ENCODE measurements around the gene SLC9A3. TPM values are rescaled to one million over a fixed set of nuclear protein-coding genes. Genes with fewer than 3 reads are reported as not detected.
A peak's percentile ranks its signal among the peaks of the same experiment; 100 is the strongest.

SLC9A3 gene
- total and polyA plus RNA-seq, 3 experiments from 2014 or later: 2.4 to 2.6 (median 2.5) TPM

GRCh38 chr5:522899-523440, 1.3 kb downstream of the SLC9A3 start:
- ChIA-PET POLR2A (no interaction called here), CTCF (no interaction called here)
- no peak for DNase-seq
- H3K27me3 Mint-ChIP-seq: peaks cover 34 to 62% of the 10 kb centered on the region in 2 donors
- no peaks in the 10 kb centered on the region for H3K36me3 Mint-ChIP-seq
- H3K27ac Mint-ChIP-seq: no peak overlapping the region
- H3K9me3 Mint-ChIP-seq: peaks cover 0 to under 1% (median 0%) of the 10 kb centered on the region in 5 donors
- Histone ChIP-seq H3K4me3 (ENCODE audit: low read length) (no peak overlapping the region), H3K36me3 (ENCODE audit: insufficient read depth, low read length) (no peaks in the 10 kb centered on the region), H3K27me3 (ENCODE audit: insufficient read depth, low read length, poor library complexity, severe bottlenecking) (peaks cover 28% of the 10 kb centered on the region), H3K27ac (ENCODE audit: low read depth, low read length) (no peak overlapping the region), H3K9me3 (ENCODE audit: low read length) (no peaks in the 10 kb centered on the region), H3K4me1 (ENCODE audit: insufficient read depth, low read length) (peaks cover 8% of the 10 kb centered on the region)
- peaks cover 16 to 33% (median 19%) of the 10 kb centered on the region in 3 donors for H3K4me1 Mint-ChIP-seq
- peak overlapping the region in 2 of 7 donors; percentile 12 to 36 for H3K4me3 Mint-ChIP-seq

DNA sequence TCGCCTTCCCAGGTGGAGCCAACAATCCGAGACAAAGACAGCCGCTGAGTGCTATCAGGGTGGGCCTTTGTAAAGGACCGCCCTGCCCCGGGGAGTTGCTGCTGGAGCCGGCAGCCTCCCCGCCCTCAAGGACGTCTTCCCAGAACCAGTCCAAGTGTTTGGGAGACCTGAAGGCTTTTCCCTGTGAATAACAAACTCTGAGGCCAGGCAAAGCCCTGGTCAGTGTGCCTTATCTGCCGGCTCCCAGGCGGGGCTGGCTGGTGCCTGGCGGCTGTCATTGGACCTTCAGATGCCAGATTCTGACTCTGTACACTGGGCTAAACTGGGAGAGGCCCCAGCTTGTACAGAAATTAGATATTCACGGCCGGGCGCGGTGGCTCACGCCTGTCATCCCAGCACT, 2.1 kb downstream of the SLC9A3 start:
- CTCF ChIA-PET: no interaction called here

GRCh38 chr5:521680-522079, 2.6 kb downstream of the SLC9A3 start:
- no peak for DNase-seq
- no peaks in the 10 kb centered on the region for H3K4me1 ChIP-seq (ENCODE audit: insufficient read depth, low read length)
- peaks cover 0 to 2% (median 0%) of the 10 kb centered on the region in 5 donors for H3K9me3 Mint-ChIP-seq
- no peaks in the 10 kb centered on the region for H3K36me3 ChIP-seq (ENCODE audit: insufficient read depth, low read length)
- H3K36me3 Mint-ChIP-seq: peaks cover 0 to 2% (median 0%) of the 10 kb centered on the region in 3 donors
- H3K4me1 Mint-ChIP-seq: peaks cover 7 to 23% (median 10%) of the 10 kb centered on the region in 3 donors
- ChIA-PET CTCF (no interaction called here), POLR2A (no interaction called here)
- H3K4me3 ChIP-seq (ENCODE audit: low read length): no peak overlapping the region
- H3K27ac ChIP-seq (ENCODE audit: low read depth, low read length): no peak overlapping the region
- no peak overlapping the region for H3K4me3 Mint-ChIP-seq
- H3K27ac Mint-ChIP-seq: no peak overlapping the region
- no peaks in the 10 kb centered on the region for H3K9me3 ChIP-seq (ENCODE audit: low read length)
- H3K27me3 ChIP-seq (ENCODE audit: insufficient read depth, low read length, poor library complexity, severe bottlenecking): peaks cover 18% of the 10 kb centered on the region
- H3K27me3 Mint-ChIP-seq: peaks cover 36 to 64% of the 10 kb centered on the region in 2 donors

More for the DNA sequence above, 2.1 kb downstream of the SLC9A3 start:
- DNase-seq: no peak
- Mint-ChIP-seq H3K36me3 (peaks cover 0 to under 1% (median 0%) of the 10 kb centered on the region in 3 donors), H3K4me1 (peaks cover 10 to 26% (median 14%) of the 10 kb centered on the region in 3 donors), H3K27ac (no peak overlapping the region), H3K9me3 (peaks cover 0 to 2% (median 0%) of the 10 kb centered on the region in 5 donors), H3K27me3 (peaks cover 34 to 63% of the 10 kb centered on the region in 2 donors), H3K4me3 (no peak overlapping the region)
- Histone ChIP-seq H3K27me3 (ENCODE audit: insufficient read depth, low read length, poor library complexity, severe bottlenecking) (peaks cover 22% of the 10 kb centered on the region), H3K27ac (ENCODE audit: low read depth, low read length) (no peak overlapping the region), H3K9me3 (ENCODE audit: low read length) (no peaks in the 10 kb centered on the region), H3K36me3 (ENCODE audit: insufficient read depth, low read length) (no peaks in the 10 kb centered on the region), H3K4me3 (ENCODE audit: low read length) (no peak overlapping the region), H3K4me1 (ENCODE audit: insufficient read depth, low read length) (peaks cover 4% of the 10 kb centered on the region)
- POLR2A ChIA-PET: no interaction called here

GRCh38 chr5:520850-521226, 3.4 kb downstream of the SLC9A3 start:
- Histone ChIP-seq H3K4me3 (ENCODE audit: low read length) (no peak overlapping the region), H3K27me3 (ENCODE audit: insufficient read depth, low read length, poor library complexity, severe bottlenecking) (peaks cover 10% of the 10 kb centered on the region), H3K9me3 (ENCODE audit: low read length) (no peaks in the 10 kb centered on the region), H3K27ac (ENCODE audit: low read depth, low read length) (no peak overlapping the region), H3K4me1 (ENCODE audit: insufficient read depth, low read length) (no peaks in the 10 kb centered on the region), H3K36me3 (ENCODE audit: insufficient read depth, low read length) (no peaks in the 10 kb centered on the region)
- H3K4me1 Mint-ChIP-seq: peaks cover 7 to 20% (median 10%) of the 10 kb centered on the region in 3 donors
- H3K27me3 Mint-ChIP-seq: peaks cover 33 to 65% of the 10 kb centered on the region in 2 donors
- H3K36me3 Mint-ChIP-seq: peaks cover 0 to 2% (median 0%) of the 10 kb centered on the region in 3 donors
- ChIA-PET POLR2A (no interaction called here), CTCF (no interaction called here)
- DNase-seq: no peak
- H3K9me3 Mint-ChIP-seq: peaks cover 0 to 2% (median 0%) of the 10 kb centered on the region in 5 donors
- H3K4me3 Mint-ChIP-seq: no peak overlapping the region
- H3K27ac Mint-ChIP-seq: no peak overlapping the region

- H3K9me3 ChIP-seq (ENCODE audit: low read length): no peaks in the 10 kb centered on the region
- H3K4me1 ChIP-seq (ENCODE audit: insufficient read depth, low read length): no peaks in the 10 kb centered on the region
- Mint-ChIP-seq H3K27me3 (peaks cover 28 to 62% of the 10 kb centered on the region in 2 donors), H3K36me3 (peaks cover 0 to 2% (median 0%) of the 10 kb centered on the region in 3 donors), H3K4me3 (no peak overlapping the region), H3K9me3 (peaks cover 0 to 2% (median 0%) of the 10 kb centered on the region in 5 donors), H3K27ac (no peak overlapping the region), H3K4me1 (peaks cover 6 to 15% (median 10%) of the 10 kb centered on the region in 3 donors)
- H3K36me3 ChIP-seq (ENCODE audit: insufficient read depth, low read length): no peaks in the 10 kb centered on the region
- H3K4me3 ChIP-seq (ENCODE audit: low read length): no peak overlapping the region
- no peak overlapping the region for H3K27ac ChIP-seq (ENCODE audit: low read depth, low read length)
- ChIA-PET POLR2A (no interaction called here), CTCF (no interaction called here)
- no peak for DNase-seq
- H3K27me3 ChIP-seq (ENCODE audit: insufficient read depth, low read length, poor library complexity, severe bottlenecking): peaks cover 5% of the 10 kb centered on the region
Measured at GRCh38 chr5:520196-520849, 3.9 kb downstream of the SLC9A3 start.

GRCh38 chr5:518721-519120, 5.5 kb downstream of the SLC9A3 start:
- H3K27me3 Mint-ChIP-seq: peaks cover 27 to 58% of the 10 kb centered on the region in 2 donors
- CTCF ChIA-PET: no interaction called here
- DNase-seq: no peak
- Histone ChIP-seq H3K4me1 (ENCODE audit: insufficient read depth, low read length) (no peaks in the 10 kb centered on the region), H3K9me3 (ENCODE audit: low read length) (no peaks in the 10 kb centered on the region), H3K27ac (ENCODE audit: low read depth, low read length) (no peak overlapping the region), H3K27me3 (ENCODE audit: insufficient read depth, low read length, poor library complexity, severe bottlenecking) (no peaks in the 10 kb centered on the region), H3K36me3 (ENCODE audit: insufficient read depth, low read length) (no peaks in the 10 kb centered on the region), H3K4me3 (ENCODE audit: low read length) (no peak overlapping the region)
- POLR2A ChIA-PET: no interaction called here
- peaks cover 0 to 2% (median 0%) of the 10 kb centered on the region in 5 donors for H3K9me3 Mint-ChIP-seq
- peaks cover 2 to 9% (median 5%) of the 10 kb centered on the region in 3 donors for H3K4me1 Mint-ChIP-seq
- peak overlapping the region in 1 of 8 donors; percentile 29 for H3K27ac Mint-ChIP-seq
- H3K36me3 Mint-ChIP-seq: peaks cover 0 to 2% (median 0%) of the 10 kb centered on the region in 3 donors
- no peak overlapping the region for H3K4me3 Mint-ChIP-seq

DNA sequence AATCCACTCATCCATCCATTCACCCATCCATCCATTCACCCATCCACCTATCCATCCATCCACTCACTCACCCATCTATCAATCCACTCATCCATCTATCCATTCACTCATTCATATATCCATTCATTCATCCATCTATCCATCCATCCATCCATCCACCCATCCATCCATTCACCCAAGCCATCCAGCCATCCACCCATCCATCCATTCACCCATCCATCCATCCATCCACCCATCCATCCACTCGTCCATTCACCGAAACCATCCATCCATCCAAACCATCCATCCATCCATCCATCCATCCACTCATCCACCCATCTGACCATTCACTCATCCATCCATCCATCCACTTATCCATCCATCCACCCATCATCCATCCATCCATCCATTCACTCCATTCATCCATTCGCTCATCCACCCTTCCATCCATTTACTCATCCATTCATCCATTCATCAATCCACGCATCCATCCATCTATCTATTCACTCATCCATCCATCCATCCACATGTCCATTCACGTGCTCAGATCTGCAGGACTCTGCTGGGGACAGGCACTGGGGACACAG, 6.6 kb downstream of the SLC9A3 start:
- Mint-ChIP-seq H3K4me1 (no peaks in the 10 kb centered on the region), H3K4me3 (no peak overlapping the region), H3K27ac (no peak overlapping the region), H3K27me3 (peaks cover 22 to 47% of the 10 kb centered on the region in 2 donors), H3K36me3 (peaks cover 0 to 2% (median 0%) of the 10 kb centered on the region in 3 donors), H3K9me3 (peaks cover 0 to 2% (median 0%) of the 10 kb centered on the region in 5 donors)
- Histone ChIP-seq H3K27ac (ENCODE audit: low read depth, low read length) (no peak overlapping the region), H3K36me3 (ENCODE audit: insufficient read depth, low read length) (no peaks in the 10 kb centered on the region), H3K9me3 (ENCODE audit: low read length) (no peaks in the 10 kb centered on the region), H3K27me3 (ENCODE audit: insufficient read depth, low read length, poor library complexity, severe bottlenecking) (no peaks in the 10 kb centered on the region), H3K4me3 (ENCODE audit: low read length) (no peak overlapping the region), H3K4me1 (ENCODE audit: insufficient read depth, low read length) (no peaks in the 10 kb centered on the region)
- no peak for DNase-seq
- CTCF ChIA-PET: no interaction called here
- POLR2A ChIA-PET: no interaction called here

- no peaks in the 10 kb centered on the region for H3K36me3 ChIP-seq (ENCODE audit: insufficient read depth, low read length)
- no peaks in the 10 kb centered on the region for H3K27me3 ChIP-seq (ENCODE audit: insufficient read depth, low read length, poor library complexity, severe bottlenecking)
- no peaks in the 10 kb centered on the region for H3K4me1 ChIP-seq (ENCODE audit: insufficient read depth, low read length)
- H3K36me3 Mint-ChIP-seq: peaks cover 0 to 2% (median 0%) of the 10 kb centered on the region in 3 donors
- no peaks in the 10 kb centered on the region for H3K9me3 ChIP-seq (ENCODE audit: low read length)
- no peaks in the 10 kb centered on the region for H3K4me1 Mint-ChIP-seq
- no peak overlapping the region for H3K4me3 Mint-ChIP-seq
- H3K9me3 Mint-ChIP-seq: peaks cover 0 to 2% (median 0%) of the 10 kb centered on the region in 5 donors
- DNase-seq: no peak
- peak overlapping the region in 2 of 8 donors; percentile 0 to 6 for H3K27ac Mint-ChIP-seq
- peaks cover 22 to 46% of the 10 kb centered on the region in 2 donors for H3K27me3 Mint-ChIP-seq
- no peak overlapping the region for H3K27ac ChIP-seq (ENCODE audit: low read depth, low read length)
- POLR2A ChIA-PET: no interaction called here
- no peak overlapping the region for H3K4me3 ChIP-seq (ENCODE audit: low read length)
- CTCF ChIA-PET: no interaction called here
Measured at GRCh38 chr5:516980-517379, 7.3 kb downstream of the SLC9A3 start.
